CD4-positive, alpha-beta T cell (primary cell): ENCODE data around the gene NPAS3. TPM values are rescaled to one million over a fixed set of nuclear protein-coding genes. Genes with fewer than 3 reads are reported as not detected.

Experiments
- ATAC-seq: fragments of 200-7000 bp; cut with Tn5 transposase; one replicate; pipeline ENCODE4 v1.10.0; 2022; ENCODE audit warnings: mild to moderate bottlenecking; ENCODE audit not compliant: poor library complexity
- CTCF ChIA-PET: fragments of 350-600 bp; sonication (Branson Sonifier 250); formaldehyde crosslinking; loops from one replicate; lab custom pipeline; 2021; ENCODE audit warnings: antibody characterized with exemption, inconsistent platforms; lab: Charles Lee
- POLR2A ChIA-PET: fragments of 350-600 bp; sonication (Branson Sonifier 250); formaldehyde crosslinking; loops from one replicate; lab custom pipeline; 2021; ENCODE audit warnings: antibody characterized with exemption, inconsistent platforms; lab: Charles Lee
- DNase-seq, 14 experiments: peaks; one replicate each; pipeline ENCODE4 v3.0.0-alpha.2; 2013 to 2020; ENCODE audit warnings: mixed read lengths in 2 of 14
- H3K27ac ChIP-seq, 2 donors: one replicate each; pipeline versions ENCODE4 v1.5.1 to v1.7.0; 2013; ENCODE audit warnings: low read length in 2 of 2, low read depth in 1 of 2, mild to moderate bottlenecking in 1 of 2
- H3K27me3 ChIP-seq, 2 experiments: 1 replicate in 1 of 2; 2 replicates in 1 of 2; pipeline versions ENCODE4 v1.6.1 to v1.7.0; 2013; ENCODE audit warnings: low read length in 2 of 2, control low read depth in 1 of 2, mild to moderate bottlenecking in 1 of 2, moderate library complexity in 1 of 2; ENCODE audit not compliant: insufficient read depth in 2 of 2, control insufficient read depth in 1 of 2
- H3K36me3 ChIP-seq: one replicate; pipeline ENCODE4 v1.6.1; 2013; ENCODE audit warnings: low read length, control low read depth; ENCODE audit not compliant: insufficient read depth
- H3K4me1 ChIP-seq: one replicate; pipeline ENCODE4 v1.6.1; 2013; ENCODE audit warnings: low read length, control low read depth; ENCODE audit not compliant: insufficient read depth
- H3K4me3 ChIP-seq: one replicate; pipeline ENCODE4 v1.5.1; 2013; ENCODE audit warnings: mild to moderate bottlenecking, low read length, moderate library complexity
- H3K9me3 ChIP-seq, 2 experiments: 1 replicate in 1 of 2; 2 replicates in 1 of 2; pipeline versions ENCODE4 v1.6.1 to v1.7.0; 2013; ENCODE audit warnings: low read length in 2 of 2, mild to moderate bottlenecking in 2 of 2, control low read depth in 1 of 2, moderate library complexity in 1 of 2; ENCODE audit not compliant: control insufficient read depth in 1 of 2, insufficient read depth in 1 of 2
- H3K27ac Mint-ChIP-seq: one replicate; pipeline ENCODE4 v1.8.0; 2020; ENCODE audit warnings: mixed read lengths
- H3K27me3 Mint-ChIP-seq: one replicate; pipeline ENCODE4 v1.8.0; 2021; ENCODE audit warnings: mixed read lengths
- H3K36me3 Mint-ChIP-seq: one replicate; pipeline ENCODE4 v1.8.0; 2021; ENCODE audit warnings: low read depth, mixed read lengths
- H3K4me1 Mint-ChIP-seq: one replicate; pipeline ENCODE4 v1.8.0; 2021; ENCODE audit warnings: low read depth, mixed read lengths
- H3K4me3 Mint-ChIP-seq: one replicate; pipeline ENCODE4 v1.8.0; 2020; ENCODE audit warnings: mild to moderate bottlenecking, mixed read lengths
- H3K9me3 Mint-ChIP-seq: one replicate; pipeline ENCODE4 v1.8.0; 2020; ENCODE audit warnings: mixed read lengths
- CTCF ChIP-seq: fragments of 200-600 bp; IDR thresholded peaks from one replicate; pipeline ENCODE4 v1.8.0; 2022; ENCODE audit warnings: antibody characterized with exemption, mild to moderate bottlenecking
- intact Hi-C, 2 experiments: fragments of 100-400 bp; cut with DNase I in 1 of 2; cut with micrococcal nuclease in 1 of 2; formaldehyde crosslinking; loops; one replicate each; pipeline versions ENCODE4 v1.15.1 to v1.9.0; 2023 to 2025; cut with DNase I, micrococcal nuclease
- total RNA-seq, 174 experiments: library from RNA in 2 of 174; stranded (reverse) in 2 of 174; gene quantifications; one replicate each; pipeline ENCODE4 v1.2.3 and lab custom pipeline; 2021 to 2026

The NPAS3 gene
- total RNA-seq, 2 experiments from 2014 or later: not detected

- no peaks in the 10 kb centered on the region for H3K4me1 ChIP-seq
- no peaks in the 10 kb centered on the region for H3K9me3 Mint-ChIP-seq
- DNase-seq (no peak), ATAC-seq (no peak)
- ChIA-PET POLR2A (no interaction called here), CTCF (no interaction called here)
- no peak overlapping the region for H3K27ac Mint-ChIP-seq
- no peaks in the 10 kb centered on the region for H3K4me1 Mint-ChIP-seq
- H3K36me3 Mint-ChIP-seq: no peaks in the 10 kb centered on the region
- peaks cover 4% of the 10 kb centered on the region for H3K27me3 Mint-ChIP-seq
- no peak for TF ChIP-seq CTCF
- no peaks in the 10 kb centered on the region for H3K36me3 ChIP-seq
- no peak overlapping the region for H3K4me3 ChIP-seq
- no peak overlapping the region for H3K4me3 Mint-ChIP-seq
- intact Hi-C loops: no loop called here
- H3K27me3 ChIP-seq: no peaks in the 10 kb centered on the region
- no peak overlapping the region for H3K27ac ChIP-seq
- no peaks in the 10 kb centered on the region for H3K9me3 ChIP-seq
Observed at GRCh38 chr14:33679025-33679424, 740.3 kb downstream of the NPAS3 start.

- POLR2A ChIA-PET: no interaction called here
- Mint-ChIP-seq H3K4me3 (no peak overlapping the region), H3K36me3 (no peaks in the 10 kb centered on the region), H3K27ac (no peak overlapping the region), H3K9me3 (no peaks in the 10 kb centered on the region), H3K4me1 (no peaks in the 10 kb centered on the region), H3K27me3 (peaks cover 4% of the 10 kb centered on the region)
- CTCF ChIA-PET: no interaction called here
- Histone ChIP-seq H3K27me3 (no peaks in the 10 kb centered on the region), H3K27ac (no peak overlapping the region), H3K4me3 (no peak overlapping the region), H3K4me1 (no peaks in the 10 kb centered on the region), H3K36me3 (no peaks in the 10 kb centered on the region), H3K9me3 (no peaks in the 10 kb centered on the region)
- no peak for ATAC-seq
- no peak for DNase-seq
- intact Hi-C loops: no loop called here
- no peak for TF ChIP-seq CTCF
Observed at GRCh38 chr14:33679461-33680225, 741.0 kb downstream of the NPAS3 start.

- H3K4me3 Mint-ChIP-seq: no peak overlapping the region
- no peak for TF ChIP-seq CTCF
- Histone ChIP-seq H3K4me3 (no peak overlapping the region), H3K27ac (no peak overlapping the region), H3K27me3 (no peaks in the 10 kb centered on the region), H3K9me3 (no peaks in the 10 kb centered on the region), H3K36me3 (no peaks in the 10 kb centered on the region), H3K4me1 (no peaks in the 10 kb centered on the region)
- ATAC-seq (no peak), DNase-seq (no peak)
- ChIA-PET CTCF (no interaction called here), POLR2A (no interaction called here)
- H3K9me3 Mint-ChIP-seq: no peaks in the 10 kb centered on the region
- no peaks in the 10 kb centered on the region for H3K36me3 Mint-ChIP-seq
- H3K27ac Mint-ChIP-seq: no peak overlapping the region
- no peaks in the 10 kb centered on the region for H3K4me1 Mint-ChIP-seq
- intact Hi-C loops: no loop called here
- peaks cover 4% of the 10 kb centered on the region for H3K27me3 Mint-ChIP-seq
Observed at GRCh38 chr14:33680873-33681272, 742.2 kb downstream of the NPAS3 start.
